DMS153 treated with DMSO at 0.1 percent for 48 hours (cell line): ENCODE measurements around the gene PLAAT3.
"Not testable (repeated sequence)": the region's sequence is repeated elsewhere in the genome, so short reads cannot be mapped to it uniquely, and the experiment has no call there.

Experiments
- DNase-seq: peaks from one replicate; lab custom pipeline; 2025; ENCODE audit not compliant: unreplicated experiment; lab: John Stamatoyannopoulos, UW

PLAAT3 gene

DNA sequence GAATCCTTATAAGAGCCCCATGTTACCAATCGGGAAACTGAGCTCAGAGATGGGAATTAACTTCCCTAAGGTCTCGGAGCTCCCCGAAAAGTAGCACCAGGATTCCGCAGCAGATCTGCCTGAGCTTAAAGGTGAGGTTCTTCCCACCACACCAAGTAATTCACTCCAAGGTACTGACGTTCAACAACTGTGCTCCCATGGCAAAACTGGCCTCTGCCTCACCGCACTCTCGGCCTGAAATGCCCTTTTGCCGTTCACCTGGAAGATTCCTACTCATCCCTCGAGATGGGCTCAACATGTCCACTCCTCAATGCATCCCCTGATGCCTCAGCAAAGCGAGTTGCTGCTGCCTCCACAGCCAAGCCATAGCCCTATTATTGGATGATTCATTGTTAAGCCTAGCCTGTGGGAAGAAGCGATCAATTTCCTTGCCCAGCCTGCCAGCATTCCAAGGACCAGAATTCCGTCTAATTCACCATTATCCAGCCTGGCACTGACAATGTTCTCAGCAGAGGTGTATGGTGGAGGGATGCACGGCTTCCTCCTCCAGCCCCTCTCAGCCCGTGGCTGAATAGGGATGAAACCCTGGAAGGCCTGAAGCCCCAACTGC, 4.2 kb downstream of the PLAAT3 start:
- DNase-seq, result no peak

- no peak for DNase-seq
Observed at GRCh38 chr11:63609536-63609935, 4.7 kb downstream of the PLAAT3 start.

DNA sequence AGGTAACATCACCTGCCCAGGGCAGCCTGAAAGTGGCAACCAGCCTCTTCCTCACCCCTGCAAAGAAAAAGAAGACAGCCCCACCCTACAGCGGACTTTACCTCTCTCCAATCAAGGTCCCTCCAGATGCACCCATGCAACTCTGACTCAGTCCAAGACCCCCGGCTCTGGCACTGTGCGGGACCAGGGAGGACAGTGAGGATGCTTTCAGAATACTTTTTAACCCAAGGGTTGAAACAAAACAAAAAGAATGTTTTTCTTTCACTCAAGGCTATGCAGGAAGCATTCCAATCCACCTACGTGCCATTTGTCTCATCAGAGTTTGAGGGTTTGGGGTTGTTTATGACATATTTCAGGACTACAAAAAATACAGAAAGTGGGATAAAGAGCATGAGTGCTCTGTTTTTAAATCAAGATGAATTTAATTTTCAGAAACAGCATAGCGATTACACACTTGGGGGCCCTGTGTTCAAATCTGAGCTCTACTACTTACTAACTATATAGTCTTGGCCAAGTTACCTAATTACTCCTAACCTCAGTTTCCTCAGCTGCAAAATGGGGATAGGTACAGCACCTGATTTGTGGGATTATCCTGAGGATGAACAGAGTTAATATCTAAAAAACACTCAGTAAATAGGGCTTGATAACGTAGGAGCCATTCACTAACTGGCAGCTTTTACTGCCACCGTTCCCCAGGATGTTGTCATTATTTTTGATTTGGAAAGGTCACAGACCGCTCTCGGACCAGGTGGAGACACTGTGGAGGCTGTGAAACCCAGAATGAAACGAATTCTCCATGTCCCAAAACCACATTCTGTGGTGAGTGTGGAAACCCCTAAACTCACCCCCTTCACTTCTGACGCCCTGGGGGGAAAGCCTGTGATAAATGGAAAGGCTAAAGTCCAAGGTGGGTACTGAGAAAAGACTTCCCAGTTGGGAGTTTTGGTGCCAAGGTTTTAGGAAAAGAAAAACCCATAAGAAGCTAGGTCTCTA, 5.6 kb downstream of the PLAAT3 start:
- DNase-seq, result no peak

DNA sequence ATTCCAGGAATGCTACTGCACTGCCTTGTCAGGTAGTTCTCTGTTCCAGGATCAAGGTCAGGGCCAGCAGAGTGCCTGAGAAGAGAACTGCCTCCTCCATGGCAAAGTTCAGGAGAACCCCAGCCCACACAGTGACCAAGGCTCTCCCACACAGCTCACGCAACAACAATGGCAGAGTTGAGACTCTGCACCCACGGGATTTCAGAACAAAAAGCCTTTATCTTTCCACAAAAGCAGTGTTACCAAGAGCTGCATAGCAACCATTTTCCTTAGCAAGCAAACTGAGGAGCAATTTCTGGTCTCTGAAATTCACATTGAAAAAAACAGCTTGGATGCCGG, 11.1 kb downstream of the PLAAT3 start:
- DNase-seq, result no peak

DNA sequence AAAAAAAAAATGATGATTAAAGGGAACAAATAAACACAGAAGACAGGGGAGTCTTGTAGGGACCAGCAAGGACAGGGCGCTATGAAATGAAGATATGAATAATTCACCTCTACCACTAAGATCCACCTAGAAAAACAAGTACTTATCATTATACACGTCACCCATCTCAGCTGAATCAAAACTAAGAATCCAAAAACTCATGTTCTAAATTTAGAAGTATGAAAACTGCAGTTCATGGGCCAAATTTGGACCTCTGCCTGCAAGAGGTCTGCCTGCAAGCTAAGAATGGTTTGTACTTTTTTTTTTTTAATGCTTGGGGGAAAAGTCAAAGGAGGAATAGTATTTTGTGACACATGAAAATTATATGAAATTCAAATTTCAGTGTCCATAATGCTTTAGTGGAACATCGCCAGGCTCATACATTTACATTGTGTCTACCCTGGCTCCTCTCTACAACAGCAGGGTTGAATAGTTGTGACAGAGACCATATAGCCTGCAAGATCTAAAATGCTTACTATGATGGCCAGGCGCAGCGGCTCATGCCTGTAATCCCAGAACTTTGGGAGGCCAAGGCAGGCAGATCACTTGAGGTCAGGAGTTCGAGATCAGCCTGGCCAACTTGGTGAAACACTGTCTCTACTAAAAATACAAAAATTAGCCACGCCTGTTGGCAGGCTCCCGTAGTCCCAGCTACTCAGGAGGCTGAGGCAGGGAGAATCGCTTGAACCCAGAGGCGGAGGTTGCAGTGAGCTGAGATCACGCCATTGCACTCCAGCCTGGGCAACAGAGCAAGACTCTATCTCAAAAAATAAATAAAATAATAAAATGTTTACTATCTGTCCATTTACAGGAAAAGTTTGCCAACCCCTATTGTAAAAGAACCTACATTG, 11.7 kb downstream of the PLAAT3 start:
- DNase-seq, result not testable (repeated sequence)

GRCh38 chr11:63599211-63600122, 14.8 kb downstream of the PLAAT3 start:
- DNase-seq, result no peak

GRCh38 chr11:63598556-63598955, 15.7 kb downstream of the PLAAT3 start:
- no peak for DNase-seq

DNA sequence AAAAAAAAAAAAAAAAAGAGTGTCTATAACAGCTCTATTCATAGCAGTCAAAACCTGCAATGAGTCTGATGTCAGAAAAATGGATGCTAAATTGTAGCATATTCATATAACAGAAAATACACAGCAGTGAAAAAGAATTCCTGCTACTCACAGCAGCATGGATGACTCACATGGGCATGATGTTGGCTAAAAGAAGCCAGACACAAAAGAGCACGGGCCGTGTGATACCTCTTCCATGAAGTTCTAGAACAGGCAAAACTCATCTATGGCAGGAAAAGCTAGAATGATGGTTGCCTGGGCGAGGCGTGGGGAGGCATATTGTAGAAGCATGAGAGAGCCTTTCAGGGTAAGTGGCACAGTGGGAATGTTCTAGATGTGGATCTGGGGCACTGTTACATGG, 18.9 kb downstream of the PLAAT3 start:
- DNase-seq, result no peak

- peak; percentile 19 for DNase-seq
Observed at GRCh38 chr11:63592975-63593395, 21.2 kb downstream of the PLAAT3 start.

DNA sequence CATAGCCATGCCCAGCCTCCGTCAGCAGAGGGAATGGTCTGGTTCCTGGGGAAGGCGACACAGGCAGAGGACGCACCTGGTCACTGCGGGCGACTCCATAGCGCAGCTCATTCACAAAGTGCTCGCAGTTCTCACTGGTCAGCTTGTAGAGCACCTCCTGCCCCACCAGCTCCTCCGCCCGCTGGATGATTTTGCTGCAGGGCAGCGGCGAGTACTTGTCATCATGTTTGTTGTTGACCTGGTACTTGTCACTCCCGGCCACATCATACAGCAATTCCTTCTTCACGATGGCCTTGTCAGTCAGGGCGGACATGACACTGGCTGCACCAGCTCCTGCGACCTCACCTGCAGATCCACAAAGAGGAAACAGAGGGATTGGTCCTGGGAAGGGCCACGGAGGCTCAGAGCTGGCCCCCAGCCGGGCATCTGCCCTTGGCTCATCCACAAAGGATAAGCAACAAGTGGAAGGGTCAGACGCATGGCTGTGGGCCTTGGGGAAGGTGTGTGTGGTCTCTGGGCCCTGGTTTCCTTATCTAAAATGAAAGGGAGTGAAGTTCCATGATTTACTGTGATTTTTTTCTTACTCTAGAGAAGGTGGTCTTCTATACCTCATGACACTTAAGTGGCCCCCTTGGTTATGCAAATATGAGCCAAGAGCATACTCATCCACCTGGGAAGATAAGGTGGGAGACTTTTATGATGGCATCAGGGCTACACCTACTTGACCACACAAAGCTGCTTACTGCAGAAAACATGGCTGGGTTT, 24.0 kb downstream of the PLAAT3 start:
- DNase-seq, result no peak

DNA sequence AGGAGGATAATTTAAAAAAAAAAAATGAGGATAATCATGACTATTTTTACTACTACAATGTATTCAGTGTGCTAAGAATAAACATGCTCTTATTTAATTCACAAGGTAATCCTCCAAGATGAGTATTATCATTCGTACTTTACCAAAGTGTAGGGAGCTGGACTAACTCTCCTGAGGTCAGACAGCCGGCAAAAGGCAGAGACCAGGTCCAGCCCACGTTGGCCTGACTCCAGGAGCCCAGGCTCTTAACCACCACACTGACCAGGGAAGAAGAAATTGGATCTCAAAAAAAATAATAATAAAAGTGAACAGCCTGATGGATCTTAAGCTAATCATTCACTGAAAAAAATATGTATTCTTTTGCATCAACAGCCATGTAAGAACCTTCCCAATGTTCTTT, 25.2 kb downstream of the PLAAT3 start:
- no peak for DNase-seq

DNA sequence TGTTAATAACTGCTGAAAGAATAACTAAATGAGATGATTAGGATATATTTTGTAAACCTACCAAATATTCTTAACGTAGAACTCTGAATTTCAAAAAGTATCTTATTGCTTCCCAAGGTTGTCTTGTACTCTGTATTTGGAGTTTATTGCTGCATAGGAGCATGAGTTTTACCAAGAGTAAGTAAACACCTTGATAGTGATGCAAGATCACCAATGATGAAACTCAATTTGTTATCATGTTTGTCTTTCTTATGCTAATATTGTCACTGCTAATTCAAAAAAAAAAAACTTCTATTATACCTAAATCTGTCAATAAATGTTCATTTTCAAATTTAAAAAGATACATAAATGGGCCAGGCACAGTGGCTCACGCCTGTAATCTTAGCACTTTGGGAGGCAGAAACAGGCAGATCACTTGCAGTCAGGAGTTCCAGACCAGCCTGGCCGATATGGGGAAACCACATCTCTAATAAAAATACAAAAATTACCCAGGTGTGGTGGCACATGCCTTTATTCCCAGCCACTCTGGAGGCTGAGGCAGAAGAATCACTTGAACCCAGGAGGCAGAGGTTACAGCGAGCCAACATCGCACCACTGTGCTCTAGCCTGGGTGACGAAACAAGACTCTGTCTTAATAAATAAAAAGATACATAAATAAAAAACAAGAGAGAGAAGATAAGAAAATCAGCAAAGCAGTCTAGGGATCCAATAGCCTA, 27.6 kb downstream of the PLAAT3 start:
- DNase-seq, result no peak

DNA sequence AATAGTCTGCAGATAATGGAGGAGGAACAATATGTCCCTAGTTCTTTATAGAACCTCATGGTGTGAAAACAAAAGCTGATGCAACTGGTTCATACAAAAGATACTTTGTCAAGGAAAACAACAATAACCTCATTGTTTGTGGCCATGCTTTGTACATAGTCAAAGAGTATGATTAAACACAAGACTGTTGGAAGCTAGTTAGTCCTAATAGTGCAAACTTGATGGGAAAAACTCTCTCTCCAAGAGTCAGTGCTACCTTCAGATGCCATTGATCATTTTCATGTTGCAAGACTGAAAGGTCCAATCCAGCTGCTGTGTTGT, 30.9 kb downstream of the PLAAT3 start:
- DNase-seq, result no peak

DNA sequence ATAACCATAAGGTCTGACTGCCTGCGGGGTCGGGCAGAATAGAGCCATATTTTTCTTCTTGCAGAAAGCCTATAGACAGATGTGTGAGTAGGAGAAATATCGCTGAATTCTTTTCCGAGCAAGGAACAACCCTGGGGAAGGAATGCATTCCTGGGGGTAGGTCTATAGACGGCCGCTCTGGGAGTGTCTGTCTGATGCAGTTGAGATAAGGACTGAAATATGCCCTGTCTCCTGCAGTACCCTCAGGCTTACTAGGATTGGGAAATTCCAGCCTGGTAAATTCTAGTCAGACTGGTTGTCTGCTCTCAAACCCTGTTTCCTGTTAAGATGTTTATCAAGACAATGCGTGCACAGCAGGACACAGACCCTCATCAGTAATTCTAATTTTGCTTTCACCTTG, 33.0 kb downstream of the PLAAT3 start:
- DNase-seq, result not testable (repeated sequence)

DNA sequence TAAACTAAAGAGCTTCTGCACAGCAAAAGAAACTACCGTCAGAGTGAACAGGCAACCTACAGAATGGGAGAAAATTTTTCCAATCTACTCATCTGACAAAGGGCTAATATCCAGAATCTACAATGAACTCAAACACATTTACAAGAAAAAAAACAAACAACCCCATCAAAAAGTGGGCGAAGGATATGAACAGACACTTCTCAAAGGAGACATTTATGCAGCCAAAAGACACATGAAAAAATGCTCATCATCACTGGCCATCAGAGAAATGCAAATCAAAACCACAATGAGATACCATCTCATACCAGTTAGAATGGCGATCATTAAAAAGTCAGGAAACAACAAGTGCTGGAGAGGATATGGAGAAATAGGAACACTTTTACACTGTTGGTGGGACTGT, 35.4 kb downstream of the PLAAT3 start:
- DNase-seq, result not testable (repeated sequence)

DNA sequence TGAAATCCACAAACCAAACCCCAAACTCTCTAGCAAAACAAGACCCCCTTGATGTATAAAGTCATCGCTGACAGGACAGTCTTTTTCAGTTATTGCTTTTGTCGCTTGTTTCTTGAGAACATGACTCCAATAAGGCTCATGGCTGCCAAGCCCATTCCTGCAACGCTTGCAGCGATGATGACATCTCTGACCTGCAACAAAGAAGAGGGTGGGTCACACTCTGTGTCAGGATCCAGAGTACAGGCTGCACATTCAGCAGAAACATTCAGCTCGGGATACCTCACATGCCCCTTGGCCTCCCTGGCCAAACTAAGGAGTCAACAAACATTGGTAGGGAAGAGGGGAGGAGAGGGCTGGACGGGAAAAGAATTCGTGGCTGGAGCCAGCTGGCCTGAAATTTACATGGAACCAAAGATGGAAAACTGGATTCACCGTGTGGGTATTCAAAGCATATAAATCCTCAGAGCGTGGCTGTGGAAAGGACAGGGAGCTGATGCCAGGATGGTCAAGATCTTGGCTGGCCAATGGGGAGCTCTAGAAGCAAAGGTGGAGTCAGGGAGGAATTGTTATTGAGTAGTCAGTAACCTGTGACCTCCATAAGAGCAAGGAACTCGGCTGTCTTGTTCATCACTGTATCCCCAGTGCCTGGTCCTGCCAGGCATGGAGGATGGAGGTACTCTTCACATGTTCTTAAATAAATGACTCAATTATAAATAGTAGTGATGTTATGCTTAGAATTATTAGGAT, 39.2 kb downstream of the PLAAT3 start:
- no peak for DNase-seq

DNA sequence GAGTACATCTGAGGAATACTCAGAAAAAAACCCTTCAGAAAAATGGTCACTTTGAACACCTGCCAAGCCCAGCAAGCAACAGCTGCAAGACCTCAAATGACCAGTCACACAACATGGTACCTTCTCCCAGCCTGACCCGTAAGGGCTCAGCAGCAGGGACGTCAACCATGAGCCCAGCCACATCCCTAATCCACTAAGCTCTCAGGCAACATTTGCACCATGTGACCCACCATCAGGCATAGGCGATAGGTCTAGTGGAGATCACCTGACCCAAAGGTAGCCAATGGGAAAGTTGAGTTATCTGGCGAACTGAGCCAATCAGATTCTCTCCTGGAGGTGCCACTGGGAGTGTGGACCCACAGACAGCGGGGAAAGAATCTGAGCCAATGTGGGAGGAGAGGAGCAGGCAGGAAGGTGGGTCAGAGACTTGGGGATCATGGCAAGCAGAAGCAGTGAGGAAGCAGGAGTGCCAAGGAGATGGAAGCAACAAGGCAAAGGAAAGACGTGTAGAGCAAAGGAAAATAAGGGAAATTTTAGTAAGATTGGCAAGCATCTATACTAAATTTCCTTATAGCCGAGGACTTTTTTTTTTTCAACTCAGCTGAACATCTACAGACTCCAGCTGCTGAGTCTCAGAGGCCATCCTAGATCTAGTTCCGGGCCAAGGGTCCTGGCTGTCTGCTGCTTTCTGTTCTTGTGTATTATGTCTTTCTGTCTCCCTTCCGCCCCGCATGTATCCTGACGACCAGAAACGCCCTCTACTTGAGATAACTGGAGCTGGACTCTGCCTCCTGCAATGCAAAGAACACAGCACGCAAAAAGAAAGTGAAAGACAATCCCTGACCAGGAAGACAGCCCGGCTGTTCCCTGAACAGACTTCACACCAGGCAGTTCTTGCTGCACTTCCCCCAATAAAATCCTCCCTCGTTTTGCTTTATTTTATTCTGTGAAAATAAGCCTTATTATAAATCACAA, 40.1 kb downstream of the PLAAT3 start:
- peak; percentile 63 for DNase-seq
